ENCODE measurements around the gene LY6G6D.
"Not testable (repeated sequence)": the region's sequence is repeated elsewhere in the genome, so short reads cannot be mapped to it uniquely, and the experiment has no call there.

LY6G6D gene

GRCh38 chr6:31692886-31693285 lies 22.3 kb upstream of the LY6G6D start:
- DNase-seq: no peak

GRCh38 chr6:31693535-31693934 lies 21.6 kb upstream of the LY6G6D start:
- DNase-seq: no peak

GRCh38 chr6:31697555-31697954 lies 17.6 kb upstream of the LY6G6D start:
- no peak for DNase-seq

GRCh38 chr6:31700740-31701401 lies 14.3 kb upstream of the LY6G6D start:
- DNase-seq: no peak

GRCh38 chr6:31701666-31702404 lies 13.3 kb upstream of the LY6G6D start:
- DNase-seq: no peak

- DNase-seq: no peak
These were observed 12.7 kb upstream of the LY6G6D start for GRCh38 chr6:31702405-31702818.

GRCh38 chr6:31702819-31703716 lies 12.1 kb upstream of the LY6G6D start, which contains the start of gene ABHD16A:
Gene ABHD16A, minus strand, starts transcription at chr6:31703324. Its CDS starts 43 bp downstream, at chr6:31703281.
- DNase-seq: peak; percentile 95

- no peak for DNase-seq
These were observed 9.2 kb upstream of the LY6G6D start for GRCh38 chr6:31705931-31706330.

- no peak for DNase-seq
These were observed 8.5 kb upstream of the LY6G6D start, which contains the start of gene LY6G6F for GRCh38 chr6:31706599-31706998. Gene LY6G6F, plus strand, starts transcription at chr6:31706866. Its CDS starts 41 bp downstream, at chr6:31706907.

GRCh38 chr6:31707701-31708100 lies 7.4 kb upstream of the LY6G6D start:
- DNase-seq: no peak

- DNase-seq: no peak
These were observed 6.9 kb upstream of the LY6G6D start for GRCh38 chr6:31708224-31708623.

GRCh38 chr6:31709157-31709556 lies 6.0 kb upstream of the LY6G6D start:
- not testable (repeated sequence) for DNase-seq

- no peak for DNase-seq
These were observed 4.5 kb upstream of the LY6G6D start for GRCh38 chr6:31710523-31711219.

GRCh38 chr6:31711233-31711632 lies 3.9 kb upstream of the LY6G6D start:
- no peak for DNase-seq

GRCh38 chr6:31712296-31712695 lies 2.9 kb upstream of the LY6G6D start:
- DNase-seq: no peak

GRCh38 chr6:31713465-31713864 lies 1.7 kb upstream of the LY6G6D start:
- no peak for DNase-seq

GRCh38 chr6:31713991-31714684 lies 1.0 kb upstream of the LY6G6D start:
- DNase-seq: no peak

- no peak for DNase-seq
These were observed 2.5 kb downstream of the LY6G6D start for GRCh38 chr6:31717499-31718222.

- no peak for DNase-seq
These were observed 3.1 kb downstream of the LY6G6D start for GRCh38 chr6:31718265-31718664.

- no peak for DNase-seq
These were observed 3.9 kb downstream of the LY6G6D start for GRCh38 chr6:31719001-31719400.

- no peak for DNase-seq
These were observed 5.1 kb downstream of the LY6G6D start for GRCh38 chr6:31720196-31720770.
